ENCODE data around the gene SGCD. TPM values are rescaled to one million over a fixed set of nuclear protein-coding genes. Genes with fewer than 3 reads are reported as not detected.

SGCD gene
- total and polyA plus RNA-seq, 2 of the 4 experiments (the other 2 are of a cell fraction) = 5.8 to 10.6 TPM

GRCh38 chr5:156295431-156295830 is 31.5 kb upstream of the SGCD start:
- no peak overlapping the region for H3K4ac ChIP-seq (ENCODE audit: low read depth, low read length)
- H3K9ac ChIP-seq (ENCODE audit: low read depth, low read length) = no peak overlapping the region
- no peak overlapping the region for H2BK5ac ChIP-seq (ENCODE audit: low read depth, low read length, poor library complexity, severe bottlenecking)
- no peak overlapping the region for H3K4me3 ChIP-seq (ENCODE audit: insufficient read depth, low read depth, low read length)
- ChIA-PET POLR2A (ENCODE audit: unreplicated experiment) (no interaction called here), CTCF (no interaction called here)
- intact Hi-C loops (cut with micrococcal nuclease) (no loop called here), in situ Hi-C loops (cut with MboI; ENCODE audit: low sequenced_read_pairs) (no loop called here), dilution Hi-C loops (cut with HindIII; ENCODE audit: low sequenced_read_pairs, unreplicated experiment) (no loop called here)
- H2AK9ac ChIP-seq (replicated peaks; ENCODE audit: low read depth, low read length, poor library complexity) = no peak overlapping the region
- no peak overlapping the region for H3K18ac ChIP-seq (ENCODE audit: low read depth, low read length)
- H3K9me1 ChIP-seq (ENCODE audit: insufficient read depth, low read length) = no peaks in the 10 kb centered on the region
- no peak overlapping the region for H3K14ac ChIP-seq (replicated peaks; ENCODE audit: low read depth, low read length)
- H2AFZ ChIP-seq (replicated peaks; ENCODE audit: low read length, poor library complexity) = no peak overlapping the region
- H2BK20ac ChIP-seq (ENCODE audit: low read depth, low read length) = no peak overlapping the region
- H3K79me1 ChIP-seq (ENCODE audit: low read depth in 1 of 2, low read length in 2 of 2) = no peaks in the 10 kb centered on the region
- BruUV-seq (replicated peaks) = no TSS peak
- no peak overlapping the region for H4K5ac ChIP-seq (ENCODE audit: low read depth, low read length)
- H3K36me3 ChIP-seq (ENCODE audit: control insufficient read depth, insufficient read depth, low read length) = no peaks in the 10 kb centered on the region
- no peaks in the 10 kb centered on the region for H3K27me3 ChIP-seq (ENCODE audit: control insufficient read depth, insufficient read depth, low read length)
- no peaks in the 10 kb centered on the region for H3K9me3 ChIP-seq (ENCODE audit: control insufficient read depth, insufficient read depth, low read length)
- no peak overlapping the region for H3K27ac ChIP-seq (ENCODE audit: insufficient read depth, low read length)
- no peaks in the 10 kb centered on the region for H4K20me1 ChIP-seq (ENCODE audit: insufficient read depth, low read length)
- TF ChIP-seq RFX5 (IDR thresholded peaks at IDR 0.05; ENCODE audit: low read depth, low read length) (no peak), USF2 (IDR thresholded peaks at IDR 0.05; ENCODE audit: low read depth, low read length) (no peak), CHD1 (IDR thresholded peaks at IDR 0.05; ENCODE audit: low read depth, low read length) (no peak), CEBPB (IDR thresholded peaks at IDR 0.05; ENCODE audit: low read depth, low read length) (no peak), MAZ (IDR thresholded peaks at IDR 0.05; ENCODE audit: borderline replicate concordance, low read depth, low read length) (no peak), CTCF (conservative IDR thresholded peaks at IDR 0.05; ENCODE audit: low read depth, low read length) (no peak), BHLHE40 (IDR thresholded peaks at IDR 0.05; ENCODE audit: low read depth, low read length) (no peak), RCOR1 (IDR thresholded peaks at IDR 0.05; ENCODE audit: insufficient replicate concordance, low read length) (no peak), NFE2L2 (IDR thresholded peaks at IDR 0.05; ENCODE audit: low read depth, low read length) (no peak), POLR2A (IDR thresholded peaks at IDR 0.05; ENCODE audit: low read depth, low read length) (no peak), SMC3 (IDR thresholded peaks at IDR 0.05; ENCODE audit: low read depth, low read length) (no peak), MAFK (IDR thresholded peaks at IDR 0.05; ENCODE audit: low read depth, low read length) (no peak), MXI1 (IDR thresholded peaks at IDR 0.05; ENCODE audit: borderline replicate concordance, low read depth, low read length) (no peak), ELK1 (IDR thresholded peaks at IDR 0.05; ENCODE audit: borderline replicate concordance, low read depth, low read length) (no peak), RAD21 (IDR thresholded peaks at IDR 0.05; ENCODE audit: low read length) (no peak), FOS (IDR thresholded peaks at IDR 0.05; ENCODE audit: low read depth, low read length) (no peak)
- H4K91ac ChIP-seq (ENCODE audit: insufficient read depth, low read depth, low read length) = no peak overlapping the region
- ATAC-seq (ENCODE audit: low read depth) = no peak
- no CpG with 5 or more reads among the region's 1 CpG for WGBS, 2 experiments (ENCODE audit: extremely low coverage in 2 of 2, insufficient read length in 1 of 2)
- H3K4me1 ChIP-seq (ENCODE audit: control insufficient read depth, insufficient read depth, low read length) = no peaks in the 10 kb centered on the region
- no peak for DNase-seq
- no peak overlapping the region for H2BK120ac ChIP-seq (ENCODE audit: low read depth, low read length)
- no peak overlapping the region for H3K56ac ChIP-seq (ENCODE audit: extremely low read depth, insufficient read depth, low read length)
- no peak overlapping the region for H4K8ac ChIP-seq (ENCODE audit: low read depth in 2 of 2, low read length in 2 of 2)
- no peak overlapping the region for H2BK15ac ChIP-seq (ENCODE audit: low read depth, low read length)
- no peak overlapping the region for H2AK5ac ChIP-seq (ENCODE audit: low read depth, low read length)
- H3K23ac ChIP-seq (ENCODE audit: low read depth, low read length) = no peak overlapping the region
- no peak overlapping the region for H3K4me2 ChIP-seq (ENCODE audit: low read depth, low read length)

Data from IMR-90 (cell line).